GM21825 (cell line): ENCODE data around the gene TLL1.

Experiments
- ATAC-seq: cut with Tn5 transposase; IDR thresholded peaks from one replicate; pipeline ENCODE4 v1.9.1; 2021; ENCODE audit warnings: mild to moderate bottlenecking, moderate library complexity; ENCODE audit not compliant: unreplicated experiment

The TLL1 gene

GRCh38 chr4:166043801-166044200 is 170.8 kb downstream of the TLL1 start:
- ATAC-seq: no peak

GRCh38 chr4:166044871-166045270 is 171.8 kb downstream of the TLL1 start:
- ATAC-seq: no peak

- ATAC-seq: no peak
Measured at GRCh38 chr4:166045457-166045856, 172.4 kb downstream of the TLL1 start.

- no peak for ATAC-seq
Measured at GRCh38 chr4:166049036-166049435, 176.0 kb downstream of the TLL1 start.

GRCh38 chr4:166064721-166065120 is 191.7 kb downstream of the TLL1 start:
- ATAC-seq: no peak

- ATAC-seq: no peak
Measured at GRCh38 chr4:166065324-166065723, 192.3 kb downstream of the TLL1 start.

- ATAC-seq: no peak
Measured at GRCh38 chr4:166066936-166067335, 193.9 kb downstream of the TLL1 start.

GRCh38 chr4:166067915-166068314 is 194.9 kb downstream of the TLL1 start:
- no peak for ATAC-seq

- ATAC-seq: no peak
Measured at GRCh38 chr4:166073783-166074182, 200.7 kb downstream of the TLL1 start.

- no peak for ATAC-seq
Measured at GRCh38 chr4:166075599-166075998, 202.6 kb downstream of the TLL1 start.

GRCh38 chr4:166077782-166078181 is 204.7 kb downstream of the TLL1 start:
- no peak for ATAC-seq

GRCh38 chr4:166078383-166078782 is 205.3 kb downstream of the TLL1 start:
- no peak for ATAC-seq

GRCh38 chr4:166078955-166079354 is 205.9 kb downstream of the TLL1 start:
- no peak for ATAC-seq

- ATAC-seq: no peak
Measured at GRCh38 chr4:166087569-166087968, 214.5 kb downstream of the TLL1 start.

- no peak for ATAC-seq
Measured at GRCh38 chr4:166088576-166088975, 215.5 kb downstream of the TLL1 start.

- no peak for ATAC-seq
Measured at GRCh38 chr4:166091146-166091545, 218.1 kb downstream of the TLL1 start.

GRCh38 chr4:166091912-166092510 is 219.0 kb downstream of the TLL1 start:
- ATAC-seq: peak; percentile 69

- no peak for ATAC-seq
Measured at GRCh38 chr4:166092797-166093290, 219.8 kb downstream of the TLL1 start.

GRCh38 chr4:166104623-166105022 is 231.6 kb downstream of the TLL1 start:
- no peak for ATAC-seq

- no peak for ATAC-seq
Measured at GRCh38 chr4:166121897-166122296, 248.9 kb downstream of the TLL1 start.

GRCh38 chr4:166123546-166123945 is 250.5 kb downstream of the TLL1 start:
- ATAC-seq: no peak

- ATAC-seq: no peak
Measured at GRCh38 chr4:166128403-166128802, 255.4 kb downstream of the TLL1 start.

- ATAC-seq: no peak
Measured at GRCh38 chr4:166134285-166134684, 261.2 kb downstream of the TLL1 start.
